ENCODE measurements around the gene GRID2. TPM values are rescaled to one million over a fixed set of nuclear protein-coding genes. Genes with fewer than 3 reads are reported as not detected.

Gene GRID2
- total RNA-seq, 1 experiment from 2014 or later: not detected

DNA sequence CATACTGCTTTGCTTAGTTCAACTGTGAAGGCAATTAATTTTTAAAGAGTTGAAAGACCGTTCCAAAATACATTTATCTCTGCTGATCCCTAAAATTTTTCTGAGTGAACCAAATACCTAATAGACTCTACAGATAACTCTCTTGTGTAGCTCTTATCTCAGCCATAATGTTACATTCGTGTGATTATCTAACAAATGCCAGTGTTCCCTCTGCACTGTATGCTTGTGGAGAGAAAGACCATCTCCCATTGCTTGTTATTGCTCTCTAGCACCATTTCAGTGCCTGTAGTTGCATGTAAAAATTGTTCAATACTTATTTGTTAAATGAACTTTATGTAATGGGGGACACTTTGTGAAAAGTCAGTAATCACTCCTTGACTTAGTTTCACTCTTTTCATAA, 1443.5 kb downstream of the GRID2 start:
- DNase-seq (ENCODE audit: low spot score): no peak

GRCh38 chr4:93748373-93749291, 1444.9 kb downstream of the GRID2 start:
- no peak for DNase-seq (ENCODE audit: low spot score)

- DNase-seq (ENCODE audit: low spot score): no peak
Observed at GRCh38 chr4:93749292-93749761, 1445.6 kb downstream of the GRID2 start.

- DNase-seq (ENCODE audit: low spot score): no peak
Observed at GRCh38 chr4:93751411-93751810, 1447.6 kb downstream of the GRID2 start.

GRCh38 chr4:93756101-93756500, 1452.3 kb downstream of the GRID2 start:
- DNase-seq (ENCODE audit: low spot score): no peak

DNA sequence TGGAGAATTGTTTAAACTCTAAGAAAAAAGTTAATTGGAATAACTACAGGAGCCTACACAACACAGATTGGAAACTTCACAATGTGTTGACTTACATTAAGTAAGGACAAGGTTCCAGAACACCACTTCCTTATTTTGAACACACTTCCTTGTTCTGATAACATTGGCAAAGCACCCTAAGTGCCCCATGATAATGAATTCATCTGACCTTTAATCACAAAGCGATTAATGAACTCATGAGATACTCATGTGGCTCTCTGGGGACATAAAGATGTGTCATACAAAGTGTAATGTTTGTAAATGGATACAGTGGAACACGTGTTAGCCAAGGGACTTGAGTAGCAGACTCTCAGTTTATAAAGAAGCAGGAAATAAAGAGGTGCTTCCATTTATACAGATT, 1455.7 kb downstream of the GRID2 start:
- peak; percentile 18 for DNase-seq (ENCODE audit: low spot score)

DNA sequence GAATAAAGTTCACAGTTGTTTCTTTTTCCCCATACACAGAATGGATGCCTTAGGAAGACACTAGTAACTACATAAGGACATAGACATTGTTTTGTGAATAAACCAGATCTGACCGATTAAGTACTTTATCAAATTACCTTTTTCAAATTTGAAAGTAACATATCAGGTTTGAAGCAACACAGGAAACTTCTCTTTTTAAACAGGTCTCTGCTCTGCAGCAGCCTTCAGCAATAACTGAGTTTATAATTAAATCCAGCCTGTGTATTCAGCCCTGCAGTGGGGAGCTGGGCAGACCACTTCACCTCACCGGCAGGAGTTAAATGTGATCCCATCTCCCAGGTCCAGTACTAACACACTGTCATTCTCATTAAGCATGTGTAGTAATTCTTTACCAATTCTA, 1456.5 kb downstream of the GRID2 start:
- DNase-seq (ENCODE audit: low spot score): no peak

- DNase-seq (ENCODE audit: low spot score): no peak
Observed at GRCh38 chr4:93761286-93761685, 1457.5 kb downstream of the GRID2 start.

GRCh38 chr4:93764639-93765246, 1461.0 kb downstream of the GRID2 start:
- DNase-seq (ENCODE audit: low spot score): peak; percentile 73

DNA sequence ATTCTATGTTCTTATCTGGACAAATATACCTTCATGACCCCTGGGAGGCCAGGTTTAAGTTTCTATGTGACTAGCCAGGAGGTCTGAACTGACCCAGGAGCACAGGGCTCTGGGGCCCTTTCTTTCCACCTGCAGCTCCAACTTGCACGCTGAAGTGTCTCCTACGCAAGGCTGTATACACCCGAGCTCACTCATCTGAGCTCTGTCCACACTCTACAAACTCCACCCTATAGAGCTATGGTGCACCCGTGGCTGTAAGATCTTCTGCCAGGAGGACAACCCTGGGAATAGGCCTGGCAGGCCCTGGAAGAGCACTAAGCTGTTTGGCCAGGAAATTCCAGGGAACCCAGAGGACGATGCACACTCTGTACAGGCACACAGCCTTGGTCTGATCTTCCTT, 1464.2 kb downstream of the GRID2 start:
- DNase-seq (ENCODE audit: low spot score): no peak

DNA sequence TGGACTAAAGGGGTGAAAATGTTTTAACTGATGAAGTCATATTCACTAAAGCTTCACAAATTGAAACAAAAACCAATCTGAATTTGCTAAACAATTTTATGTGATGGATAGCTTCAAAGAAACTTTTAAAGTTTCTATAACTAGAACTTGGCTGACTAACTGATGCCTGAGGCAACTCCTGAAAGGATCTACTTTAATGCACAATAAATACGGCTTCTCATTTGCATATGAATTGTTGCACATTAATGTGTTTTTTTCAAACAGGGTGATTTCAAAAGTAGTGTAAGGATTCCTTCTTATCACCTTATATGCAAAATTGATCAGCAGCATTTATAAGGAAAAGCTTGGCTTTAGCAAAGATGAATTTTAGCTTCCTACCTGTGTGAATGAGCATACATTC, 1466.4 kb downstream of the GRID2 start:
- no peak for DNase-seq (ENCODE audit: low spot score)

DNA sequence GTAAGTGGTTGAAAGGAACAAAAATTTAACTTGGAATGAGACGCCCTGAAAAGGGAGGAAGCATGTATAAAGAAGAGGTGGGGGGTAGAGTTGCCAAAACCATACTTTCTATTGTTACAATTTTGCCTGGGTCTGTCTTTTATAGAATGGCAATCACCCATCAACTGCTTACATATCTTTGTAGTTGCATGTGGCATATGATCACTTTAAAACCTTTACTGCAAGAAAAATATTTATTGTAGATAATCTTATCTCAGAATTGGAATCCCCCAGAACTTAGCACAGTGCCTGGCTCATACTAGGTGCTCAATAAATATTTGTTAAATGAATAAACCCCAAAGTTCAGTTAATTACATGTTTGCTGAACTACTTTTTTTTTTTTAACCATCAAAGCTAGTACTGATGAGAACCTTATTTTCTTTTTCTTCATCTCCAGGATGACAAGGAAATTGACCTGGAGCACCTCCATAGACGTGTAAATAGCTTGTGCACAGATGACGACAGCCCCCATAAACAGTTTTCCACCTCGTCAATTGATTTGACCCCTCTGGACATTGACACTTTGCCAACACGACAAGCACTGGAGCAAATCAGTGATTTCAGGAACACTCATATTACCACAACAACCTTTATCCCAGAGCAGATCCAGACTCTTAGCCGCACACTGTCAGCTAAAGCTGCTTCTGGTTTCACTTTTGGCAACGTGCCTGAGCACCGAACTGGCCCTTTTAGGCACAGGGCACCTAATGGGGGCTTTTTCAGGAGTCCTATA, 1468.1 kb downstream of the GRID2 start:
- no peak for DNase-seq (ENCODE audit: low spot score)

- DNase-seq (ENCODE audit: low spot score): no peak
Observed at GRCh38 chr4:93772858-93773257, 1469.1 kb downstream of the GRID2 start.

DNA sequence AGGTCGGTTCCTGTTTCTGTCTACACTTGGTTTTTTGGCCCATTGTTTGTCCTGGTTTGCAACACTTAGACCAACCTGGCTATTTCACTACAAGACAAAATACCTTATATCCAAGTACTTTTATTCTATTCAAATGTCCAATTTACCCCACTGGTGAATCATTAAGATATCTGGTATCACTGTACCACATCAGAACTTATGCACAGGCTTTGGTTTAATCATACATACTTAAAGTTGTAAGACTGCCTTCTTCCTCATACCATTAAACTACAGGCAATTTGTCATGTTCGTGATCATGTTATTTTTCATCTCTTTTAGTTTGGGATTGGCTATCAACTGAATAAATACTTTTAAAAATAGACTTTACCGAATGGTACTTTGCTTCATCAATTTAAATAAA, 1471.8 kb downstream of the GRID2 start:
- no peak for DNase-seq (ENCODE audit: low spot score)

DNA sequence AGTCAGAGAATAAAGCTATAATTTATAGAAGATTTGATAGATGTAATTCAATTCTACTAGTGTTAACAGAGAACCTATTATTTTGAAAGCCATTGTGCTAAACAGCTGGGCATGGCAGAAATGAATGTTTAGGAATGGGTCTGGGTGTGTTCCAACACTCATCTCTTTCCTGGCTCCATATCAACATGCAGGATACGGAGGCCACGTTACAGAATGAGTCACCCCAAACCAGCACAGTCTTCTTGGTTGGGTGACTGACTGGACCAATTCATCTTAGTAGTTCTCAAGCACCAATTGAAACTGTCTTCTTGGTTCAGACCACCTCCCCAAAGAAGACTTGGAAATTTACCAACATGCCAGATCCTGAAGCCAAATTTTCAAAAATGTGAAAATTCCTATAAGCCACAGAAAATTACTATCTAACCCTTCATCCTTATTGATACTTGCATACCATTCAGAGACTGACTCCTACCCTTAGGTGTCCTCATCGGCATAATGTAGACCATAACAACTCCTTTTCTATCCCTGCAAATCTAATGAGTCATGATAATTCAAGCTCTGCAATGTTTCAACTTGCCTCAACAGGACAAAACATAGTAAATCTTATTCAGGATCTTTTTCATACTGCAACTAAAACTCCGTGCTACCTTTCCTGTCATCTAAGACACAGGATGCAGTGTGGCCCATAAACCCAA, 1472.8 kb downstream of the GRID2 start:
- no peak for DNase-seq (ENCODE audit: low spot score)

DNA sequence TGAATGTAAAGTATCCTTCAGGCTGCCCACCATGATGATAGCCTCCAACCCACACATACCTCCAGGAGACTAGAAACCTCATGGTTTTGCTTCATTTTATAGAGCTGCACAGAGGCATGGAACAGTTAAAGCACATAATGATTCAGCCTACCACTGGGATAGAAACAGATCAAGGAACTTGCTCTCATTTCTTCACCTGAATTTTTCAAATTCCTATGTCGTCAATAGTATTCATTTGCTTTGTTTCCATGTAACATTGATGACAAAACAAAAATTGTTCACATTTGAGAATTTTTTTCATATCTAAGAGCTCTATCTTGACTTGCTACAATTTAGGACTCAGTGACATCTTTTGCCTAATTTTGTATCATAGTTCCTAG, 1473.3 kb downstream of the GRID2 start:
- no peak for DNase-seq (ENCODE audit: low spot score)

DNA sequence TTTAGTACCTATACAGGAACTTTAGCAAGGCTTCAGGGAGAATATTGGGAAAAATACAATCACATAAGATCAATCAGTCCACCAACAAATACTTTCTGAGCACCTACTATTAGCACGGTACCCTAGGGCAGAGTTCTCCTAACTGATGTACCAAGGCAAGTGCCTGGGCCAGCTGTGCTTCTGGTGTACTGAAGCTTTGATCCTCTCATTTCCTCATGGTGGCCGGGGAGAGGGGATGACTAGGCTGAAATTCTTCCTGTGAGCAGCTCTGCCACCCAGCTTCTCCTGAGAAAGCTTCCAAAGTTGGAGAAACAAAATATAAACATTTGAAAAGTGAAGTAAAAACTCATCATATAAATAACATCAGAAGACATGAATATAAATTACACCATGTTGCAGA, 1475.5 kb downstream of the GRID2 start:
- no peak for DNase-seq (ENCODE audit: low spot score)

DNA sequence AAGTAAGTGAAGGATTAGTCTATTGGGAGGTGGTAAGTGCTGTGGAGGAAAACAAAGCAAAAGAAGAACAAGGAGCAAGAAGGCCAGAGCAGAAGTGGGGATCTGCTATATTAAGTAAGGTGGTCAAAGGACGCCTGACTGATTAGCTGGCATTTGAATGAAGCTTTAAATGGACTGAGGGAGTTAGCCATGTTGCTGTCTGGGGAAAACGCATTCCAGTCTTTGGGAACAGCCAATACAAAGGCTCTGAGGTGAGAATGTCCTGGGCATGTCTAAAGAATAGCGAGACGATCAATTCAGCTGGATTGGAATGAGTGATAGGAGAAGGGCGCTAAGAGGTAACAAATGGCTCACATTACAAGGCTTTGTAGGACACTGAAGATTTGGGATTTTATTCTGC, 1476.3 kb downstream of the GRID2 start:
- no peak for DNase-seq (ENCODE audit: low spot score)

DNA sequence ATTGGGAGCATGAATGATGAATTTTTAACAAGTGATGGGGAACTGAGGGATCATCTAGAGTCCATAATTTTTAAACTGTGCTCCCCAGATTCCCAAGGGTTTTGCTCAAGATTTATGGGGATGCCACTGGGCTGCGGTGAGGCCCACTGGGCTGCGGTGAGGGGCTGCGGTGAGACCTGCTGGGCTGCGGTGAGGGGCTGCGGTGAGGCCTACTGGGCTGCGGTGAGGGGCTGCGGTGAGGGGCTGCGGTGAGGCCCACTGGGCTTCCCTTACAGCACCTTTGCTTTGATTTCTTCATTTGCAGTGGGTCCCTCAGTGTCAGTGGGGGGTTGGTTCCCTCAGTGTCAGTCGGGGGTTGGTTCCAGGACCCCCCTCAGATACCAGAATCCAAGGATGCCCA, 1477.4 kb downstream of the GRID2 start:
- DNase-seq (ENCODE audit: low spot score): no peak

DNA sequence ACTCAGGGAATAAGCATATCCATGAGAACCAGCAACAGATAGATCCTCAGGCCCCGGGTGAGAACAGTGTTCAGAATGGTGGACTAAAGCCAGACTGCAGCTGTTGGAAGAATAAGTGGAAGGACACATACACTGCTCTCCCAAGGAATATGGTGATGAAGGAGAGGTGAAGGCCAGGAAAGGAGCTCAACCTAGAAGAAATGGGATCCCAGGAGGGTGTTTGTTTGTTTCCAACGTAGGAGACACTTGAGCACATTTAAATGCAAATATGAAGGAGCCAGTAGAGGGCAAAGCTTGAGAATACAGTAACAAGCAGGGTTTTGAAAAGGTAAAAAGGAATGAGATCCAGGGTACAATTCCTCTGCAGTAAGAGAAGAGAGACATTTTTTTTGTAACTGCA, 1482.4 kb downstream of the GRID2 start:
- DNase-seq (ENCODE audit: low spot score): no peak

DNA sequence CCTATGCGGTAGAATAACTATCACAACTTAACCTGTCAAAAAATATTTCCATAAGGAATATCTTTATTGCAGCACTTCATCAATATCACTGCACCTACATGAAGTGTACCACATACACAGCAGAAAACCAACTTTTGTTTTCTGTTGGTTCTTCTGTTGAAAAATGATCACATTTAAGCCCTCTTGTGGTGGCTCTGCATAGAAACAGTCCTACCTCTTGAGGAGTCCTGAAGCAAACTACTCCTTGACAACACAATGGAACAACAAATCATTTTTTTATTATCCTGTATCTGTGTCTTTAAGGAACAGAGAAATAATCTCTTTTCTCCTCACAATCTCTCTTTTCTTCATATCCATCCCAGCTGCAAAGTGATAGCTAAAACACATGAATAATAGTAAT, 1484.9 kb downstream of the GRID2 start:
- DNase-seq (ENCODE audit: low spot score): peak; percentile 29

Data from HT-29 (cell line).